ENCODE results near the gene PP2D1. TPM values are rescaled to one million over a fixed set of nuclear protein-coding genes. Genes with fewer than 3 reads are reported as not detected.
"Not testable (repeated sequence)": the region's sequence is repeated elsewhere in the genome, so short reads cannot be mapped to it uniquely, and the experiment has no call there.

Gene PP2D1
- total RNA-seq, 2 experiments from 2014 or later, result not detected

GRCh38 chr3:20047341-20047779, 35.3 kb upstream of the PP2D1 start:
- no peak for ATAC-seq (ENCODE audit: low read depth)
- H3K27ac Mint-ChIP-seq, result no peak overlapping the region
- peaks cover 34% of the 10 kb centered on the region for H3K36me3 Mint-ChIP-seq
- no peaks in the 10 kb centered on the region for H3K9me3 Mint-ChIP-seq
- no peak for DNase-seq
- peaks cover 58% of the 10 kb centered on the region for H3K4me1 Mint-ChIP-seq
- POLR2A ChIA-PET, result no interaction called here
- H3K4me3 Mint-ChIP-seq, result no peak overlapping the region
- H3K27me3 Mint-ChIP-seq, result no peaks in the 10 kb centered on the region

- POLR2A ChIA-PET, result no interaction called here
- Mint-ChIP-seq H3K27ac (no peak overlapping the region), H3K9me3 (no peaks in the 10 kb centered on the region), H3K4me3 (no peak overlapping the region), H3K36me3 (peaks cover 37% of the 10 kb centered on the region), H3K4me1 (peaks cover 57% of the 10 kb centered on the region), H3K27me3 (no peaks in the 10 kb centered on the region)
- DNase-seq (no peak), ATAC-seq (ENCODE audit: low read depth) (no peak)
These were observed 34.5 kb upstream of the PP2D1 start for GRCh38 chr3:20046556-20046955.

- POLR2A ChIA-PET; DNase-seq; H3K4me3 Mint-ChIP-seq; H3K27ac Mint-ChIP-seq; H3K27me3 Mint-ChIP-seq; H3K9me3 Mint-ChIP-seq; ATAC-seq (ENCODE audit: low read depth): not testable (repeated sequence)
- H3K4me1 Mint-ChIP-seq, result peaks cover 46% of the 10 kb centered on the region
- H3K36me3 Mint-ChIP-seq, result peaks cover 29% of the 10 kb centered on the region
These were observed 33.1 kb upstream of the PP2D1 start for GRCh38 chr3:20045141-20045540.

DNA sequence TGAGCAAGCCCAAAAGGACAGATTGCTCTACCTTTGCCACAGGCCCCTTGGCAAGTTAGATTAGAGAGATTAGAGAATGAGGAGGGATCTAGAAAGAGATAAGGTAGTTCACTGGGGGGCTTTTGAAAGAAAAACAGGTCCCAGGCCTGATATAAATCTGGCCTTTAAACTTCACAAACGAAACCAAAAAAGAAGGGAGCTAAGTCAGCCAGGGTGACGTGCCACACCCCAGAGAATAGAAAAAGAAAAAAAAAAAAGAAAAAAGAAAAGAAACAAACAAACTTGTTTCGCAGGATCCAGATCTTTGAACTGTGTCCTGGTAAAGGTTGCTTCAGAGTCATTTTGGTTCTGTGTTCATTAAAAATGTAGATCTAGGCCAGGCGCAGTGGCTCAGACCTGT, 31.8 kb upstream of the PP2D1 start:
- POLR2A ChIA-PET, result interaction anchor here (1.2 to 5.0 kb wide), 3 partner anchors 9 to 96 kb away, joined by 3 to 77 read pairs (median 10); no protein-coding TSS in a partner anchor
- Mint-ChIP-seq H3K36me3 (peaks cover 23% of the 10 kb centered on the region), H3K4me1 (peaks cover 44% of the 10 kb centered on the region), H3K9me3 (no peaks in the 10 kb centered on the region), H3K27me3 (no peaks in the 10 kb centered on the region), H3K4me3 (peak overlapping the region; percentile 96), H3K27ac (peak overlapping the region; percentile 84)
- no peak for ATAC-seq (ENCODE audit: low read depth)
- DNase-seq, result no peak

GRCh38 chr3:20043396-20043795, 31.3 kb upstream of the PP2D1 start:
- Mint-ChIP-seq H3K4me1 (peaks cover 48% of the 10 kb centered on the region), H3K4me3 (peak overlapping the region; percentile 96), H3K9me3 (no peaks in the 10 kb centered on the region), H3K36me3 (peaks cover 19% of the 10 kb centered on the region), H3K27me3 (no peaks in the 10 kb centered on the region), H3K27ac (peak overlapping the region; percentile 84)
- ATAC-seq (ENCODE audit: low read depth) (peak; percentile 17), DNase-seq (peak; percentile 57)
- POLR2A ChIA-PET, result interaction anchor here (1.2 to 5.0 kb wide), 3 partner anchors 10 to 95 kb away, joined by 3 to 77 read pairs (median 10); no protein-coding TSS in a partner anchor

- ATAC-seq (ENCODE audit: low read depth) (no peak), DNase-seq (no peak)
- Mint-ChIP-seq H3K4me3 (peak overlapping the region; percentile 96), H3K36me3 (peaks cover 13% of the 10 kb centered on the region), H3K4me1 (peaks cover 49% of the 10 kb centered on the region), H3K9me3 (no peaks in the 10 kb centered on the region), H3K27ac (peak overlapping the region; percentile 97), H3K27me3 (no peaks in the 10 kb centered on the region)
- POLR2A ChIA-PET, result interaction anchor here (0.5 to 5.0 kb wide), 8 partner anchors 11 to 498 kb away, joined by 4 to 77 read pairs (median 6); partner anchors contain the start of gene SGO1
These were observed 30.3 kb upstream of the PP2D1 start for GRCh38 chr3:20042331-20042730.

DNA sequence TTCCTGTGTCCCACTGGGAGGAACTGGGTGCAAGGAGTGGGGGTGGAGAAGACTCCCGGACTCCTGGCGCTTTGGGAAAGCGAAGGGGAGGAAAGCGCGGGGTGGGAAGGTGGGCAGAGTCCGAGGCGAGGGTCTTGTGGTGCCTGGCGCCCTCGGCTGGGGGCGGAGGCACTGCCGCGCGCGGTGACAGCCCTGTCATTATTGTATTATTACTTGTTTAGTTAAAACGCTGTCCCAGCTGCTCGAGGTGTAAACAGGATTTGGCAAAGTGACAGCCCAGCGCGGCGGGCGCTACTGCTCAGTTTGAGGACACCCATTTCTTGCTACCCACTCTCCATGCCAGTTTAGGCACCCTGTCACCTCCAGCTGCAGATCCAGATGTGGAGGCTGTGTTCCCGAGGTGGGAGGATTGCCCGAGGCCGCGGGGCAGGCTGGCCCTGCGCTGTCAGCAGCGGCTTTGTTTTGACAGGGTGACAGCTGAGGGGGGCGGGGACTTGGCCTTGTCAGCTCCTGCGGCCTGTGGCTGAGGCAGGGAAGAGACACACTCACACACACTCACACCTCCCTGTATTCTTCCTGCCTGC, 29.2 kb upstream of the PP2D1 start:
- ATAC-seq (ENCODE audit: low read depth), result peak; percentile 39
- Mint-ChIP-seq H3K36me3 (peaks cover 13% of the 10 kb centered on the region), H3K4me1 (peaks cover 45% of the 10 kb centered on the region), H3K27me3 (no peaks in the 10 kb centered on the region), H3K4me3 (peak overlapping the region; percentile 96), H3K27ac (peak overlapping the region; percentile 97), H3K9me3 (no peaks in the 10 kb centered on the region)
- POLR2A ChIA-PET, result interaction anchor here (0.6 to 5.0 kb wide), 19 partner anchors 12 to 157 kb away, joined by 3 to 77 read pairs (median 4); partner anchors contain the start of gene SGO1
- DNase-seq, result peak; percentile 82

- peak; percentile 40 for ATAC-seq (ENCODE audit: low read depth)
- DNase-seq, result peak; percentile 82
- no peaks in the 10 kb centered on the region for H3K27me3 Mint-ChIP-seq
- H3K36me3 Mint-ChIP-seq, result peaks cover 13% of the 10 kb centered on the region
- H3K9me3 Mint-ChIP-seq, result no peaks in the 10 kb centered on the region
- peaks cover 43% of the 10 kb centered on the region for H3K4me1 Mint-ChIP-seq
- H3K27ac Mint-ChIP-seq, result peak overlapping the region; percentile 97
- POLR2A ChIA-PET, result interaction anchor here (0.6 to 5.0 kb wide), 19 partner anchors 15 to 157 kb away, joined by 3 to 77 read pairs (median 4); partner anchors contain the start of gene SGO1
- peak overlapping the region; percentile 96 for H3K4me3 Mint-ChIP-seq
These were observed 28.6 kb upstream of the PP2D1 start for GRCh38 chr3:20040548-20041196.

DNA sequence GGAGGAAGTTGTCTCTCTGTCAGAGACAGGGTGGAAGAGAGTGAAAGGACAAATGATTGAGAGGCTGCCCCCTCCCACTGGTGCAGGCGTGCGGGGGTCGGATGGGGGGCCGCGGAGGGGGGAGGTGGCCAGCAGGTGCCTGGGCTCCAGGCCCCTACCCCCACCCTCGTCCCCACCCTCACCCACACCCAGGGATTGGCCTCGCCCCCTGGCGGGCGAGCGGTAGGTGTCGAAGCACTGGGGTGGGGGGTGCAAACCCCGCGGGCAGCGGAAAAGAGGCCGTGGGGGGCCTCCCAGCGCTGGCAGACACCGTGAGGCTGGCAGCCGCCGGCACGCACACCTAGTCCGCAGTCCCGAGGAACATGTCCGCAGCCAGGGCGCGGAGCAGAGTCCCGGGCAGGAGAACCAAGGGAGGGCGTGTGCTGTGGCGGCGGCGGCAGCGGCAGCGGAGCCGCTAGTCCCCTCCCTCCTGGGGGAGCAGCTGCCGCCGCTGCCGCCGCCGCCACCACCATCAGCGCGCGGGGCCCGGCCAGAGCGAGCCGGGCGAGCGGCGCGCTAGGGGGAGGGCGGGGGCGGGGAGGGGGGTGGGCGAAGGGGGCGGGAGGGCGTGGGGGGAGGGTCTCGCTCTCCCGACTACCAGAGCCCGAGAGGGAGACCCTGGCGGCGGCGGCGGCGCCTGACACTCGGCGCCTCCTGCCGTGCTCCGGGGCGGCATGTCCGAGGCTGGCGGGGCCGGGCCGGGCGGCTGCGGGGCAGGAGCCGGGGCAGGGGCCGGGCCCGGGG, 27.9 kb upstream of the PP2D1 start, which contains the start of gene KAT2B:
Gene KAT2B, plus strand, starts transcription at position 682 of the 783 bp plus-strand sequence. Its CDS starts 32 bp downstream, at position 714.
- Mint-ChIP-seq H3K27me3 (no peaks in the 10 kb centered on the region), H3K27ac (peak within 1 kb of the TSS; percentile 98), H3K36me3 (peaks cover 13% of the 10 kb centered on the region), H3K9me3 (no peaks in the 10 kb centered on the region), H3K4me3 (peak within 1 kb of the TSS; percentile 96), H3K4me1 (peaks cover 42% of the 10 kb centered on the region)
- DNase-seq, result peak; percentile 87
- peak; percentile 64 for ATAC-seq (ENCODE audit: low read depth)
- POLR2A ChIA-PET, result interaction anchor here (0.8 to 5.0 kb wide), 11 partner anchors 17 to 145 kb away, joined by 3 to 77 read pairs (median 5); partner anchors contain the start of gene SGO1

DNA sequence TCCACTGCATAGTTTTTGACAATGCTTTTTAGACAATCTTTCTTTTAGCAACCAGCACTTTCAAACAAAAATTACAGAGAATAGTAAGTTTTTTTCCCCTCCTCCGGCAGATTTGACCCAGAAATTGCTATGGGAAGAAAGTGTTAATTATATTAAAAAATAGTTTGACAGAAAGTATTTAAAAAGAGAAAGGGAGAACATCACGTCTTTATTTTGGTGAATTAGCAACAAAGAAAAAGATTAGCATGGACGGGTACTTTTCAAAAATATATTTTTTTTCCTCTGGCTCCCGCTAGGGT, 27.4 kb upstream of the PP2D1 start:
- Mint-ChIP-seq H3K4me3 (peak overlapping the region; percentile 93), H3K27me3 (no peaks in the 10 kb centered on the region), H3K27ac (peak overlapping the region; percentile 98), H3K4me1 (peaks cover 40% of the 10 kb centered on the region), H3K9me3 (no peaks in the 10 kb centered on the region), H3K36me3 (peaks cover 10% of the 10 kb centered on the region)
- POLR2A ChIA-PET, result interaction anchor here (1.3 to 5.0 kb wide), 4 partner anchors 64 to 146 kb away, joined by 3 to 77 read pairs (median 26); partner anchors contain the start of gene SGO1
- ATAC-seq (ENCODE audit: low read depth), result no peak
- DNase-seq, result no peak

- H3K4me3 Mint-ChIP-seq, result peak overlapping the region; percentile 93
- H3K27ac Mint-ChIP-seq, result peak overlapping the region; percentile 98
- POLR2A ChIA-PET, result interaction anchor here (0.7 to 1.3 kb wide), 2 partner anchors 63 to 69 kb away, joined by 3 read pairs; no protein-coding TSS in a partner anchor
- no peaks in the 10 kb centered on the region for H3K27me3 Mint-ChIP-seq
- H3K4me1 Mint-ChIP-seq, result peaks cover 37% of the 10 kb centered on the region
- no peak for ATAC-seq (ENCODE audit: low read depth)
- H3K9me3 Mint-ChIP-seq, result no peaks in the 10 kb centered on the region
- peaks cover 8% of the 10 kb centered on the region for H3K36me3 Mint-ChIP-seq
- DNase-seq, result no peak
These were observed 26.8 kb upstream of the PP2D1 start for GRCh38 chr3:20038699-20039465.

DNA sequence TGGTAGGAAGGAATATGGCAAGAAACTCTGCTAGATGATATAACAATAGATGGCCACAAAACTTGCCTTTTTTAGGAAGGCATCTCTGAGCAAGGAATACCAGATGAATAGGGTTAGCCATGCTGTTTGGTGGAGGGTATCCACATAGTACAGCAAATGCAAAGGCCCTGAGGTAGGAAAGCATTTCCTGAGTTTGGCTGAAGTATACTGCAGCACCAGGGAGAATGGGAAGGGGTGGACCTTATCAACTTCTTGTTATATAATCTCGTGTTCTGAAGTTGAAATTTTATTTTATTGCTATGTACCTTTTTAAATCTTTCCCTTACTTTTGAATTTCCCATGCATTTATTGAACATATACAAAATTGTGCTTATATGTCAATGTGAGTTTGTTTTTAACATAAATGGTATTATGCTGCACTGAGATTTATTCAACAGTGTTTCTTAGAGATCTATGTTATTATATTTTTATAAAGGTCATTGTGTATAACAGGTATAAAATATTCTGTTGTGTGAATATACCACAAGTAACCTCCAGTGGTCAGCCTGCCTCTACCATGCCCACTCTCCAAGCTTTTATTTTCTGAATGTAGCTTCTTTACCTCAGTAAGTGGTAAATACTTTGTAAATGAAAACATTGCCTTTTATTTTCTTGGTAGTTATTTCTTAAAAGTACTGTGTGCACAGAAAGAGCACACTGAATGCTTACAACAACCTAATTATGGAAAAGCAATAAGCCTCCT, 25.4 kb upstream of the PP2D1 start:
- Mint-ChIP-seq H3K4me1 (peaks cover 25% of the 10 kb centered on the region), H3K27ac (peak overlapping the region; percentile 98), H3K36me3 (peaks cover 3% of the 10 kb centered on the region), H3K27me3 (no peaks in the 10 kb centered on the region), H3K4me3 (peak overlapping the region; percentile 93), H3K9me3 (no peaks in the 10 kb centered on the region)
- DNase-seq (no peak), ATAC-seq (ENCODE audit: low read depth) (no peak)
- POLR2A ChIA-PET, result interaction anchor here (0.7 kb wide), 1 partner anchor 187 kb away, joined by 4 read pairs; no protein-coding TSS in a partner anchor
